ENCODE results near the gene DNAJC15.
"Not testable (repeated sequence)": the region's sequence is repeated elsewhere in the genome, so short reads cannot be mapped to it uniquely, and the experiment has no call there.

The DNAJC15 gene

DNA sequence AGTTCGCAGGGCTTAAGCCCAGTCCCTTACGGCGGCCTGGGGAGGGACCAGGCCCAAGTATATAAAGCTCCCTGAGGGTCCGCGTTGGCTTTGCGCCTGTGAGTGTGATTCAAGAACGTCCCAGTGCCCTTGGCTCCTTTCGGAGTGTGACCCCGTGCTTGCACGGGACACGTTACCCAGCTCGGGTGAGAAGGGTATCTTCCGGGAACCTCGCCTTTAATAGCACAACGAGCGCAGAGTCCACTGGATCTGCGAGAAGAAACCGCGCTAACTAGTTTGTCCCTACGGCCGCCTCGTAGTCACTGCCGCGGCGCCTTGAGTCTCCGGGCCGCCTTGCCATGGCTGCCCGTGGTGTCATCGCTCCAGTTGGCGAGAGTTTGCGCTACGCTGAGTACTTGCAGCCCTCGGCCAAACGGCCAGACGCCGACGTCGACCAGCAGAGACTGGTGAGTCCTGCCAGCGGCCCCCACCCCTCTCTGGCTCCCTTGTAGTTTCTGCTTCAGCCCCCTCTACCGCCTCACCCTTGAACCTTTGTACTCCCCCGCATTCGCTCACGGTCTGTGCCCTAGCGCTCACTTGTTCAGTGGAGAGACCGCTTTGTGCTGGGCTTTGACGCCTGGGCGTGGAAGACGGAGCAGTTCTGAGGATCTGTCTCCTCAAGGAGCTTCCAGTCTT, at the start of gene DNAJC15:
DNAJC15 (plus strand) TSS at position 298 of the 675 bp plus-strand sequence; CDS start at position 339, 41 bp downstream.
- peak; percentile 67 to 70 for DNase-seq (ENCODE audit: low read depth in 2 of 2)

DNA sequence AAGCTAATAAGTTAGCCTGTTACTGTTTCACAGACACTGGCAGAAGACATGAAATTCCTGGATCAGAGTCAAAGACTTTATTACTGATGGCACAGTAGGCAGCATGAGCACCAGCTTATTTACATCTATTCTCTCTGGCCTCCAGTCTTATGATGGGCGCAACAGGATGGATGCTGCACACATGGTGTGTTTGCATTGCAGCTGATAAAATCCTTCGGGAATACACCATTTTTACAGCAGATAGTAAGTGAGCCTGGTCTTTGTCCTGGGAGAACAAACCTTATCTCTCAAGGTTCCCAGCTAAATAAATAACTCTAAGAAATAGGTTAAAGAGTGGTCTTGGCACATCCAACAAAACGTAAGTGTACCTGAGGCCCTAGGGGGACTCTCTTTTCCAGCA, 47.3 kb upstream of the DNAJC15 start:
- DNase-seq (ENCODE audit: low read depth in 2 of 2) = no peak

DNA sequence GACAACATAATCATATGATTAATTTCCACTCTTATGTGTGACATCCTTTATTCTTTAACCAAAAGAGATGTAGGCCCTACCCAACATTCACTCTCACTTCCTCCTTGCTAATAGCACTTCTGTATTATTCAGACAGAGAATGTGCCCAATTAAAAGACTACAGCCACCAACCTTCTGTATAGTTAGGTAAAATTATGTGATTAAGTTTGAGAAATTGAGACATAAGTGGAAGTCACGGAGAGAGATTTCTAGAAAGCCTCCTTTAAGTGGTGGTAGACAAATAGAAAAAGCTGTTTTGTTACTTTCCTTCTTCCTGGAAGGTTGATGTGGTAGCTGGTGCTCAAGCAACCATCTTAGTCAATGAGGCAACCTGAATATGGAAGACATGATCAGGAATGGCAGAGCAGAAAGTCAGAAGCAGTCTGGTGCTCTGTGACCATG, 46.1 kb upstream of the DNAJC15 start:
- no peak for DNase-seq (ENCODE audit: low read depth in 2 of 2)

DNA sequence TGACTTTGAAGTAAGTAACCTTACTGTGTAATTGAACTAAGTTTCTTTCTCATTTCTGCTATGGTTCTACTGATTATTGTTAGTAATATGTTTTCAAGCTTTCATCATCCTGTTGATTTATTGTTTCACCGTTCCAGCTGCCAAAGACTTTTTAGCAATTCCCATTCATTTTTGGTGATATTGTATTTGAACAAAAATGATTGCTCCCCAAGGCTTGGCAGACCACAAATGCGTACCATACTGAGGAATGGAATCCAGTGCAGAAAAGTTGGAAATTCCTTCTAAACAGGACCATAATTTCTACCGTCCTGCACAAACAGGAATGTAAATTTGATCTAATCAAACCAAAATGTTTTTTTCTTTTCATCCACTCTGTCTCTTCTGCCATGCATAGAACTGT, 42.1 kb upstream of the DNAJC15 start:
- no peak for DNase-seq (ENCODE audit: low read depth in 2 of 2)

DNA sequence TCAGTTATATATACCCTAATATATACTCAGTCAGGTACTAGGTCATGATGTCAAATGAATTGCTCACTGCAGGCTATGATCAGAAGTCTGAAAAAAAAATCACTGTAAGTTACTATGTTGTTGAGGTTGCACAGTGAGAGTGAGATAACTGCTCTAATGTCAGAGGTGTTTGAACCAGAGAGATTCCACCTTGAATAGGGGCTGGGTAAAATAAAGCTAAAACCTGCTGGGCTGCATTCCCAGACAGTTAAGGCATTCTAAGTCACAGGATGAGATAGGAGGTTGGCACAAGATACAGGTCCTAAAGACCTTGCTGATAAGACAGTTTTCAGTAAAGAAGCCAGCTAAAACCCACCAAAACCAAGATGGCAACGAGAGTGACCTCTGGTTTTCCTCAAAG, 41.5 kb upstream of the DNAJC15 start:
- DNase-seq (ENCODE audit: low read depth in 2 of 2) = no peak

DNA sequence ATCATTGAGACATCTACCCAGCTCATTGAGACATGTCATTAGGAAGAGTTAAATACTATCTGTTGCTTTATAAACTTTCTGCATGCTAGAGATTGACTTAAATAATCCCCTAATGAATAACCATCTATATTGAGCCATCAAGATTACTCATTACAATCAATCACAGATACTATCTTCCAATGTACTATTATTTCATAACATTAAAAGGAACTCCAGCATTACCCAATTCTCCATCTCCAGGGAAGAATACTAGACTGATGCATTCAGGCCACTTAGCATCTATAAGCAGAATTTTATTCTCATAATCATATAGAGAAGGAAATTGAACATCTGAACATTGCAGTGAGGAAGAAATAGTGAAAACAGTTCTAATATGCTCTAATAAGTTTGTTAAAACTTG, 39.4 kb upstream of the DNAJC15 start:
- no peak for DNase-seq (ENCODE audit: low read depth in 2 of 2)

DNA sequence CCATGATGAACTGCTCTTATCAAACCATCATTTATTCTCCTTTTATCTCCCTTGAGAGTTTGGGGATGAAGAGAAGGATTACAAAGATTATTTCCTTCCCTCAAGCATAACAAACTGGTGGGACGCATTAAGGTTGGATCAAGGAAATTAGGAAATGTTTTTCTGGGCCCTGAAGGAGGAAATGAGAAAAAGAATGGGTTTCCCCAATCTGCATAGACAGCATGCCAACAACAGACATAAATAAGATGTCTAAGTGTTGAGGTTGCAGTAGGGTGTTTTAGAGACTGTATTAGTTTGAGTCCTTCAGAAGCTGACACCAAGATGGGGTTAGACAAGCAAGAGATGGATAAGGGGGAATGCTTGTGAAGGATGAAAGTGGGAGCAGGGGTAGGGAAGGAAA, 38.7 kb upstream of the DNAJC15 start:
- DNase-seq (ENCODE audit: low read depth in 2 of 2) = no peak

DNA sequence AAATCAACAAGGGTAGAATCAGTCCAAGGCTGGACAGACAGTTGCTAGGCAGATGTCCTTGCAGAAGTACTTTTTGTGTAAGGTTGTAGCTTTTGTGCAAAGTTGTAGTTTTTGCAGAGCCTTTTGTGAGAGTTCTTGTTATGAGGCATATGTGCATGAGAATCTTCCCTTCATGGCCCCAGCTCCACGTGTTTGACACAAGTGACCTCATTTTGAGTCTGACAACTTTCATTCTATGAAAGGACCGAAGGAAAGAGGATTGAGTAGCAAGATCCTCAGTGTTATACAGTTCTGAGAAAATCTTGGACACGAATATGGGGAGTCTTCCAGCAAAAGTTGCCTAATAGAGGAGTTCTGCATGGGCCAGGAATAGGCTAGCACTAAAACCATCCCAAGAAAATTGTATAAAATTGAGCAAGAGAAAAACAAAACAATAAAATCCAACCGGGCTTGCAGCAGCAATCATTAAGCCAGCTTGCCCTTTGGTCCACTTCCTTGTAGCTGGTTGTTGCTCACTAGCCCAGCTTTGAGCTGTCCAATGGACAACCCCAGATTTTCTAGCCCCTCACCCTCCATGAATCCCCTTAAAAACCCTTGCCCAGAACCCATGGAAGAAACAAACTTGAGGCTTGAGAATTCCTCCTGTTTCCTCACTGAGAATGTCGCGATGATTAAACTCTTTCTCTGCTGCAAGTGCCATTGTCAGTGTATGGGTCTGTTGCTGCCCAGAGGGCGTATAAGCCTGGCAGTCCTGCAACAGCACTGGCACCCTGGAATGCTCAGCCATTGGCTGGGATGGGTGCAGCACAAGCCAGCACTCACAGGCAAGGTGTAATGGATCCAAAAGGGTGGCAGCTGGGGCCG, 37.8 kb upstream of the DNAJC15 start:
- no peak for DNase-seq (ENCODE audit: low read depth in 2 of 2)

DNA sequence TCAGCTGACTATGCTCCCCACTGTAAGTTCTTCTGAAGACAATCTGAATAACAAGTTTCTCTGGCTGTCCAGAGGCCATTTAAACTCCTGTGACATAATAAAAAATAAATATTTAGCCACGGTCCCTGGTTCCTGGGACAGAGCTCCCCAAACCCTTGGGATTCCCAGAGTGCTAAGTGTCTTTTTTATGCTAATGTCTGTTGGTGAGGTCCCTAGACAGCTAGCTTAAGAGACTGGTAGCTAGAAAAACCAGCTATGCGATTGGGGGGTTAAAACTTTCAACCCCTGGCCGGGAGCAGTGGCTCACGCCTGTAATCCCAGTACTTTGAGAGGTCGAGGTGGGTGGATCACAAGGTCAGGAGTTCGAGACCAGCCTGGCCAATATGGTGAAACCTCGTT, 37.2 kb upstream of the DNAJC15 start:
- no peak for DNase-seq (ENCODE audit: low read depth in 2 of 2)

DNA sequence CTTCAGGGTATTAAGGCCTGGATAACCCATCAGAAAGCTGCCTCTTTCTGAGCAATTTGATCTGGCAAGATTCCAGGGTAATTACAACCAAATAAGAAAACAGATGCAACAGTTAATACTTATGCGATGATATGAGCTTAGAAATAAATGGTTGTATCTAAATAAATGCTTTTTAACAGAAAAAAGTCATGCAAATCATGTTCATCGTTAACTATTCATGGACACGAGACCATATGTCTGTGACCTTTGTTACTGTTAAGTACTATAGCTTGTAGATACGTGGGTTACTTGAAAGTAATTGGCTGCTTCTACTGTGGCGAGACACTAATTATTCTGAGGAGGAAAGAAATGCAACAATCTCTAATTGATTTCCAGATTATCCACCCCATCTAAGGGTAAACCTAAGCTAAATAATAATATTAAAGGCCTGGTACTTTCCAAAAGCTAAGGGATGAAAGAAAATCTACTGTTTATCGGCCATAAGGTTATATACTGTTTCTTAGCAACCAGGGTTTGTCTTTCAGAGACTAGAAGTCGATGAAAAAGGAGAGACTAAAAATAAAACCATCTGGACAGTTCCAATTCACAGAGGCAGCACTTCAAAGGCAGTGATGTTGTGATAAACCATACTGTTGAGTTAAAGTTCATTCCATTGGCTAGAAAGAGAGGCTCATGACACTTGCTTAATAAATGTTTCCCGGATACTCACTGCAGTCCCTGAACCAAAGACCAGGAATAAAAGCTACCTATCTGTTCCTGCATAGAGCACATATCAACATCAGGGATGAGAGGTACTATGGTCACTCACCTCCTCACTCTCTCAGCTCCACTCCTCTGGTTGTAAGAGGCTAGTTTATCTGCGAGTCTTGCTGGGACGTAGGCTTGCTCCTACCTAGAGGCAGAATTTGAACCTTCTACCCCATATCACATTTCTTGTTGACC, 32.8 kb upstream of the DNAJC15 start:
- DNase-seq (ENCODE audit: low read depth in 2 of 2) = no peak

DNA sequence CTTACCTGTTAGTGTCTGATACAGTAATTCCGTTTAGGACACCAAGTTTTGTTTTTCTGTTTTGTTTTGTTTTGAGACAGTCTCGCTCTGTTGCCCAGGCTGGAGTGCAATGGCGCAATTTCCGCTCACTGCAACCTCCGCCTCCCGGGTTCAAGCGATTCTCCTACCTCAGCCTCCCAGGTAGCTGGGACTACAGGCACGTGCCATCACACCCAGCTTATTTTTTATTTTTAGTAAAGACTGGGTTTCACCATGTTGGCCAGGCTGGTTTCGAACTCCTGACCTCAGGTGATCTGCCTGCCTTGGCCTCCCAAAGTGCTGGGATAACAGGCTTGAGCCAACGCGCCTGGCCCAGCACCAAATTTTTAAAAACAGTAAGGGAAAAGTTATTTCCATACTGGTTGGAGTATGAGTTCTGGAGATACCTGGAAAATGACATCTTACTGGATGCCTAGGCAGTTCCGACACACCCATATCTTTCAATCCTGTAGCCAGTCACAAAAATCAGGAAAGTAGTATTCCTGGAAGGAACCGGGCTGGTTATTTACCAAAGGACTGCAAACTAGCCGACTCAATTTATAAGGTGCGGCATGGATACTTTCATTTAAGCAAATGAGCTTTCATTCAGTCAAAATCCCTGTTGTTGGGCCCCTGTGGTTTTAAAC, 32.0 kb upstream of the DNAJC15 start:
- DNase-seq (ENCODE audit: low read depth in 2 of 2) = not testable (repeated sequence)

DNA sequence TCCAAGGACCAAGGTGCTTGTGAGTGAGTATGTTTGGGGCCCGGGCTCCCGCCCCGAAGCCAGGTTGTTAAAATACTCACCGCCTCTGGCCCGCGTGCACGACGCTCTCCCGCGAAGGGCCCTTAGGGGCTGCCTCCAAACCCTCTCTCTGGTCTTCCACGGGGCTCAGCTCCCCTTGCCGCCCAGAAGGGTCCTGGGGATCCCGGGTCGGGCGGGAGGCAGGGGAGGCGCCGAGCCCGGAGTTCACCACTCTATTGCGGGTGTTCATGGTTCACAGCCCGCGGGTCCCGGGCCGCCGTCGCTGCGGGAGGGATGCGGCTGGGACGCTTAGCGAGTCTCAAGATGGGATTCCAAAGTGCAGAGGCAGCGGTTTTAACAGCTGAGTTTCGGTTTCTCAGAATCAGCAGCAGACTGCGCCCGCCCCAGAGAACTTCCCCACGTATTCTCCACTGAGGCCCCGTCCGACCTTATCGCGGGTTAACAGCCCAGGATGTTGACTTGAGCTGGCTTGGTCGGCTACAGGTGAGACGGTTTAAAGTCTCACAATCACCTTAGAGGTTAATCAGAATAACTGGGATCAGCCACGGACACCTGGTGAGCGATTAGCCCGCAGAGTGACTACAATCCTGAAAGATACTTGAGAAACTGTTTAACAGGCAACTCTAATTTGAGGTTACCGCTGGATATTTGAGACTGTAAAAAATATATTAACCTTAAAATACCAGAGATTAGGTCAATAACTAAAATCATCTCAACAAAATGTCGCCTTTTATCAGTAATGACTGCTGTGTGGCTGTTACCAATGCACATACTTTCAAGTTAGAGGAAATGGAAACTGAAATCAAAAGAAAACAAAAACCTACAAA, 31.3 kb upstream of the DNAJC15 start, which contains the start of gene EPSTI1:
EPSTI1 (minus strand) TSS at position 344 of the 866 bp plus-strand sequence; CDS start at position 268, 76 bp downstream.
- peak; percentile 55 to 70 for DNase-seq (ENCODE audit: low read depth in 2 of 2)

DNA sequence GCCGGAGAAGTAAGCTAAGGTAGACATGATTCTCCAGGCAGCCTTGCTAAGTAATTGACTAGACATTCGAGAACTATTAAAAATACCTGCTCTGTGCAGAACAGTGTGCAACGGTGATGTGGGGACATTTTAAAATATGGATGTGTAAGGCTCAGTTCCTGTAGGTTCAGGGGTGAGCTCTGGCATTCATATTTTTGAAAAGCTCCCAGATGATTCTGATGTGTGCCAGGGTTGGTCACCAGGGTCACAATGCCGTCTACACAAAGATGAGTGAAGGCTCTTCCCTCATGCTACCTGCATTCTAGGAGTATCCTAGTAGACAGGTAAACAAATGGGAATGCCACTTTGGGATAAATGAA, 30.6 kb upstream of the DNAJC15 start:
- DNase-seq (ENCODE audit: low read depth in 2 of 2) = no peak

DNA sequence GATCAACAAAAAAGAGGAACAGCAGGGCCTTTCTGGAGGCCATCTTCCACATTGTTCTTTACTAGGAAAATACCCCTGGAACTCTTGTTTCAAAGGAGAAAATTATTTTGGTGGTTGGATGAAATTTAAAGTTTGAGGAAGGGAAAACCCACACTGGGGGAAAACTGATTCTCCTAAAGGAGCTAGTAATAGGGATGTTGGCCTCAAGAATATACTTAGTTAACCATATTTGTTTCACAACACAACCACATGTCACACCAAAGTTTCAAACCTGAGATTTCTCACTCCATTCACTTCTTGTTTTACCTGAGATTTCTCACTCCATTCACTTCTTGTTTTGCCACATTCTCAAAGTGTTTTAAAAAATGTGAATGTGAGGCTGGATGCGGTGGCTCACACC, 28.5 kb upstream of the DNAJC15 start:
- DNase-seq (ENCODE audit: low read depth in 2 of 2) = no peak

DNA sequence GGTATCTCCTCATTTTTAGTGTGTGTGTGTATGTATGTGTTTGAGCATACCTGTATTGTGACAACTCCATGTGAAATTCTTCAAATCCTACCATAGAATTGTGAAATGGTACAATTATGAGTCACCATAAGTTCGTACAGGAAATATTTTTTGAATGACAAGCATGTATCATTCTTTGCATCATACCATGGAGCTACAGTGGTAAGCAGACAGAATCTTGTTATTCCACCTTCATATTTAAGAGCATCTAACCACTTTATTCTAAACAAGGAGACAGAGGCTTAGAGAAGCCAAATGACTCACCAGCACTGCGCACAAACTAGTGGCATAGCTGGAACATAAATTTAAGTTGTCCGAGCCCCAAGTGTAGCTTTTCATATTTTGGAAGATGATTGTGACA, 26.8 kb upstream of the DNAJC15 start:
- no peak for DNase-seq (ENCODE audit: low read depth in 2 of 2)

DNA sequence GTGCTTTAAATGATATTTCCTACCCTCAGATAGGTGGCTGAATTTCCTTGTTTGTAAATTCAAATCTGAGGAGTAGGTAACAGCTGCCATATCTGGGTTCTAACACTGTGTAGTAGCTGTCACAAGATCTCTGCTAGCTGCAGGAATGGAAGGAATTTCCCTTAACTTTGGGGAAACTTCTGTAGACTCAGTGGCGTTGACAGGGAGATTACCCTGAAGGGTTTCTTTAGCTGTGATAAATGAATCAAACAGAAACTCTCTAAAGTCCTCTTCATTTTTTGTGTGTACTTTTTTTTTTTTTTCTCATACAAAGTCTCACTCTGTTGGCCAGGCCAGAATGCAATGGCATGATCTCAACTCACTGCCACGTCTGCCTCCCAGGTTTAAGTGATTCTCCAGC, 26.0 kb upstream of the DNAJC15 start:
- DNase-seq (ENCODE audit: low read depth in 2 of 2) = no peak

DNA sequence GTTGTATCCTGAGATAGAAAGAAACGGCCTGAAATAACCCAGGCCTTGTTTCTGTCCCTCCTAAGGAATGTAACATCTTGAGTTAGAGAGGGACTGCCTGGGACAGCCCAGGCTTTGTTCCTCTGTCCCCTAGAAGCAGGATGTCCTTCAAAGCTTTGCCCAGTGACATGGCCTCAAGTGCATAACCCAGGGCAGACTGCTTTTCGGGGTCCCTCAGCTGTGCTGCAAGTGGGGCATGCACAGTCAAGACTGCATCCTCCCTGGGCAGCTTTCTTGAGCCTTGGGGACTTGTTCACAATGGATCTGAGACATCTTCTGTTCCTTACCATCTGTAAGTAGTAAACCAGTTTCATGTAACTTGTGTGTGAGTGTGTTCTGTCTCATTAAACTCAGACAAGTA, 23.9 kb upstream of the DNAJC15 start:
- no peak for DNase-seq (ENCODE audit: low read depth in 2 of 2)

DNA sequence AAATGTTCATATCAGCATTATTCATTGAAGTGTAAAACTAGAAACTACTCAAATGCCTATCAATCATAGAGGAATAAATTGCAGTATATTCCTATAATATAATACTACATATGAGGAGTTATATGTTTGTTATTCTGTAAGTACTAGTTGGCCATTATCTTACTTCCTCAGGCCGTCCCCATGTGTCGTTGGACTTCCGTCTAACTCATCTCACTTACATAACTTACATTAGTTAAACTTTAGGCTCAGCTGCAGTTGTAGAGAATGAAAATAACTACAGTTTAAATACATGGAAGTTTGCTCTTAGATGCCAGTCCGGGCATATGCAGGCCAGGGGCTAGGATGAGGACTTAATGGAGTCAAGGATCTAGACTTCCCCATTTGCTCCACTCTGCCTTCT, 22.7 kb upstream of the DNAJC15 start:
- DNase-seq (ENCODE audit: low read depth in 2 of 2) = no peak

DNA sequence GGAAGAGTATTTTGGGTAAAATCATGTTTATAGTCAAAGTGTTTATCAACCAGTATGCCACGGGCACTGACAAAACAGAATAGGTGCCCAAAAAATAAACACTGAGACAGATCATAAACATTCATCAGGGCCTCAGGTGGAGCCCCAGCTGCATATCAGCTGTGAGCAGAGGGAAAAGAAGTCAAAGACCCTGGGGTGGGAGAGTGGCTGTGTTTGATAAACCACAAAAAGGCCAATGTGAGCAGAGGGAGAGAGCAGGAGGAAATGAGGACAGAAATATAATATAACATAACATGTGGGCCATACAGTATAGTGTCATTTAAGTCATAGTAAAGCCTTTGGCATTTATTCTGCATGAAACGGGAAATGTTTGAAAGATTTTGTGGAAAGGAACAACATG, 21.4 kb upstream of the DNAJC15 start:
- no peak for DNase-seq (ENCODE audit: low read depth in 2 of 2)

DNA sequence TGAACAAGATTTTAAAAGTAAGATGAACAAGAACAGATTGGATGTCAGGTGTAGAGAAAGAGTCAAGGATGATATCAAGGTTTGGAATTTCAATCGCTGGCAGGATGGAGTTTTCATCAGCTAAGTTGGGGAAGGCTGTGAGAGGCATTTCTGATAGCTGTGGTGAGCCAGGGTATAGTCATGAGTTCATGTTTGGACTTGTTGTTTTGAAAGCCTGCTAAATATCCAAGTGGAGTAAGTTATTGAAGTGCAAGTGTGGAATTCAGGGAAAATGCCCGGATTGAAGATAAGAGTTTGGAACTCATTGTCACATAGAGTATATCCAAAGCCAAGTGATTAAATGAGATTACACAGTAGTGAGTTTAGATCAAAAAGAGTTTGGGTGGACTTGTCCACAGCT, 20.4 kb upstream of the DNAJC15 start:
- DNase-seq (ENCODE audit: low read depth in 2 of 2) = no peak

DNA sequence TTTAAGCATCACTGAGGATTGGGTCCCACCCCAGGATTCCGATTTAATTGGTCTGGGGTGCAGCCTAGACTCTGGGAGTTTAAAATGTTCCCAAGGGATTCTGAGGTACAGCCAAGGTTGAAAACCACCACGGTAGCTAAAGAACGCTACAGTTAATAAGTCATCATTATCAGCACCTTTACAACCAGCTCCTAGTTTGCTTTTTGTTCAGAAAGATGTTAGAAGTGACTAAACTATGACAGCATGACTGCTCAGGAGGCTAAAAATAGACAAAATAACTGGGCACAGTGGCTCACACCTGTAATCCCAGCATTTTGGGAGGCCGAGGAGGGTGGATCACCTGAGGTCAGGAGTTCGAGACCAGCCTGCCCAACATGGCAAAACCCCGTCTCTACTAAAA, 19.7 kb upstream of the DNAJC15 start:
- no peak for DNase-seq (ENCODE audit: low read depth in 2 of 2)

Data from stimulated activated CD4-positive, alpha-beta T cell treated with anti-CD3 and anti-CD28 coated beads, Interleukin-1b, Interleukin-23, amount 100 ng/mL, for 4 hours (primary cell).